Chondrocyte (in vitro differentiated cells): Measurements from ENCODE around the gene FRMD4A. TPM values are rescaled to one million over a fixed set of nuclear protein-coding genes. Genes with fewer than 3 reads are reported as not detected.
A peak's percentile ranks its signal among the peaks of the same experiment; 100 is the strongest.

Experiments used
- DNase-seq: peaks from one replicate; pipeline ENCODE4 v3.0.0; 2021; ENCODE audit warnings: mixed read lengths, low spot score
- H3K27ac Mint-ChIP-seq: one replicate; pipeline ENCODE4 v1.8.0; 2021; ENCODE audit warnings: mild to moderate bottlenecking, moderate library complexity, mixed read lengths; ENCODE audit not compliant: unreplicated experiment
- H3K27me3 Mint-ChIP-seq: 2 replicates; pipeline ENCODE4 v1.8.0; 2021; ENCODE audit warnings: low read depth, mixed read lengths
- H3K36me3 Mint-ChIP-seq: 2 replicates; pipeline ENCODE4 v1.8.0; 2021; ENCODE audit warnings: low read depth, mixed read lengths
- H3K4me1 Mint-ChIP-seq: 2 replicates; pipeline ENCODE4 v1.8.0; 2021; ENCODE audit warnings: low read depth, mild to moderate bottlenecking, mixed read lengths
- H3K4me3 Mint-ChIP-seq: one replicate; pipeline ENCODE4 v1.8.0; 2021; ENCODE audit warnings: mild to moderate bottlenecking, moderate library complexity, mixed read lengths; ENCODE audit not compliant: unreplicated experiment
- H3K9me3 Mint-ChIP-seq: 2 replicates; pipeline ENCODE4 v1.8.0; 2021; ENCODE audit warnings: low read depth, mixed read lengths
- CTCF ChIP-seq: fragments of 200-600 bp; sonication (generic); IDR thresholded peaks from 2 replicates; pipeline ENCODE4 v1.5.0; 2021; ENCODE audit warnings: antibody characterized with exemption, mild to moderate bottlenecking, moderate library complexity
- total RNA-seq: library from RNA; stranded (reverse); gene quantifications from 3 replicates; pipeline ENCODE4 v1.2.1, GENCODE V29; 2021

The FRMD4A gene
- total RNA-seq, 1 donor from 2014 or later = 129 TPM

- no peak for TF ChIP-seq CTCF
- Mint-ChIP-seq H3K4me3 (no peak overlapping the region), H3K4me1 (peaks cover 30% of the 10 kb centered on the region), H3K9me3 (no peaks in the 10 kb centered on the region), H3K27me3 (no peaks in the 10 kb centered on the region), H3K27ac (no peak overlapping the region), H3K36me3 (no peaks in the 10 kb centered on the region)
- DNase-seq = no peak
Measured at GRCh38 chr10:14026325-14026724, 304.4 kb downstream of the FRMD4A start.

GRCh38 chr10:14025283-14026189 is 305.2 kb downstream of the FRMD4A start:
- Mint-ChIP-seq H3K4me3 (no peak overlapping the region), H3K9me3 (no peaks in the 10 kb centered on the region), H3K27ac (no peak overlapping the region), H3K27me3 (no peaks in the 10 kb centered on the region), H3K4me1 (peaks cover 30% of the 10 kb centered on the region), H3K36me3 (no peaks in the 10 kb centered on the region)
- no peak for TF ChIP-seq CTCF
- DNase-seq = no peak

GRCh38 chr10:14024329-14025202 is 306.2 kb downstream of the FRMD4A start:
- Mint-ChIP-seq H3K36me3 (no peaks in the 10 kb centered on the region), H3K4me3 (no peak overlapping the region), H3K9me3 (no peaks in the 10 kb centered on the region), H3K27me3 (no peaks in the 10 kb centered on the region), H3K4me1 (peaks cover 30% of the 10 kb centered on the region), H3K27ac (peak overlapping the region; percentile 74)
- no peak for DNase-seq
- no peak for TF ChIP-seq CTCF

GRCh38 chr10:14023673-14024328 is 306.9 kb downstream of the FRMD4A start:
- Mint-ChIP-seq H3K36me3 (peaks cover 2% of the 10 kb centered on the region), H3K27me3 (no peaks in the 10 kb centered on the region), H3K4me3 (peak overlapping the region; percentile 51), H3K4me1 (peaks cover 30% of the 10 kb centered on the region), H3K9me3 (peaks cover 3% of the 10 kb centered on the region), H3K27ac (peak overlapping the region; percentile 74)
- DNase-seq = no peak
- no peak for TF ChIP-seq CTCF
